H1 (cell line): Measurements from ENCODE around the gene SOS1.

Experiments
- CHD1 ChIP-seq: IDR thresholded peaks from 2 replicates; pipeline ENCODE4 v1.6.1; 2012; ENCODE audit warnings: low read depth, low read length, improper control_type of control experiment
- EZH2 ChIP-seq: fragments of 200-600 bp; sonication (generic); IDR thresholded peaks from 2 replicates; pipeline ENCODE4 v1.7.1; 2012; ENCODE audit warnings: low read depth, mild to moderate bottlenecking, moderate library complexity, low read length, inconsistent platforms; ENCODE audit not compliant: severe bottlenecking
- JUN ChIP-seq: IDR thresholded peaks from 2 replicates; pipeline ENCODE4 v1.6.1; 2011; ENCODE audit warnings: low read depth, mild to moderate bottlenecking, improper control_type of control experiment, low read length
- KDM5A ChIP-seq: fragments of 200-600 bp; IDR thresholded peaks from 2 replicates; pipeline ENCODE4 v1.7.1; 2012; ENCODE audit warnings: mild to moderate bottlenecking, low read length, inconsistent platforms, mixed read lengths
- RNF2 ChIP-seq: fragments of 200-900, 300-1000 bp; sonication (generic); IDR thresholded peaks from 2 replicates; pipeline ENCODE4 v1.7.1; 2016; ENCODE audit warnings: borderline replicate concordance, low read depth, mild to moderate bottlenecking, antibody characterized with exemption, low read length; ENCODE audit not compliant: poor library complexity, severe bottlenecking; ENCODE audit errors: missing control alignments
- TAF1 ChIP-seq: IDR thresholded peaks from 2 replicates; pipeline ENCODE4 v1.6.1; 2011; ENCODE audit warnings: mild to moderate bottlenecking, low read depth, low read length
- TEAD4 ChIP-seq: IDR thresholded peaks from 2 replicates; pipeline ENCODE4 v1.6.1; 2012; ENCODE audit warnings: low read depth, low read length, inconsistent platforms, mixed read lengths
- TF ChIP-seq, protein P1 (sequence below), 3 experiments: IDR thresholded peaks; 1 replicate in 2 of 3; 2 replicates in 1 of 3; pipeline versions ENCODE4 v1.5.1 to v1.6.1; 2011; ENCODE audit warnings: low read length in 3 of 3, mild to moderate bottlenecking in 3 of 3, inconsistent platforms in 2 of 3, low read depth in 1 of 3, moderate library complexity in 1 of 3; ENCODE audit not compliant: insufficient read depth in 1 of 3; ENCODE audit errors: control extremely low read depth in 1 of 3

DNA sequence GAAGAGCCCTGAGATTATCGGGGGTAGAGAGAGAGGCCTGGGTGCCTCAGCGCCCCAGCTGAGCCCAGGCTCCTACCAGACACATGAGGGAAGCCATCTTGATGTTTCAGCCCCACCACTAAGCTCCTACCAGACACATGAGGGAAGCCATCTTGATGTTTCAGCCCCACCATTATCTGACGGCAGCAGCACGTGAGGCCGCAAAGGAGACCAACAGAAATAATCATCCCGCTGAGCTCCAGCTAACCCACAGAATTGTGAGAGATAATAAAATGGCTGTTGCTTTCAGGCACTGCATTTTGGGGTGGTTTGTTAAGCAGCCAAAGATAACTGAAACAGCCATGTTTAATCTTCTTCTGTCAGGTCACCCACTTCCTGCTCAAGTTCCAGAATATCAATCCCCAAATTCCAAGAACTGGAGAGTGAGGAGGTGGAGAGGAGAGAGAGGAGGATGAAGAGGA is 29.3 kb upstream of the SOS1 start:
- TF ChIP-seq, protein P1, sequence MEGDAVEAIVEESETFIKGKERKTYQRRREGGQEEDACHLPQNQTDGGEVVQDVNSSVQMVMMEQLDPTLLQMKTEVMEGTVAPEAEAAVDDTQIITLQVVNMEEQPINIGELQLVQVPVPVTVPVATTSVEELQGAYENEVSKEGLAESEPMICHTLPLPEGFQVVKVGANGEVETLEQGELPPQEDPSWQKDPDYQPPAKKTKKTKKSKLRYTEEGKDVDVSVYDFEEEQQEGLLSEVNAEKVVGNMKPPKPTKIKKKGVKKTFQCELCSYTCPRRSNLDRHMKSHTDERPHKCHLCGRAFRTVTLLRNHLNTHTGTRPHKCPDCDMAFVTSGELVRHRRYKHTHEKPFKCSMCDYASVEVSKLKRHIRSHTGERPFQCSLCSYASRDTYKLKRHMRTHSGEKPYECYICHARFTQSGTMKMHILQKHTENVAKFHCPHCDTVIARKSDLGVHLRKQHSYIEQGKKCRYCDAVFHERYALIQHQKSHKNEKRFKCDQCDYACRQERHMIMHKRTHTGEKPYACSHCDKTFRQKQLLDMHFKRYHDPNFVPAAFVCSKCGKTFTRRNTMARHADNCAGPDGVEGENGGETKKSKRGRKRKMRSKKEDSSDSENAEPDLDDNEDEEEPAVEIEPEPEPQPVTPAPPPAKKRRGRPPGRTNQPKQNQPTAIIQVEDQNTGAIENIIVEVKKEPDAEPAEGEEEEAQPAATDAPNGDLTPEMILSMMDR (IDR thresholded peaks at IDR 0.05; ENCODE audit: control extremely low read depth in 1 of 3, insufficient read depth in 1 of 3, low read depth in 1 of 3, low read length in 3 of 3): no peak
- TF ChIP-seq RNF2 (no peak), TEAD4 (no peak), KDM5A (no peak), TAF1 (no peak), JUN (no peak), CHD1 (no peak), EZH2 (no peak)
